Hippocampal formation (tissue), 2 donors: ENCODE results near the gene INPP5E.

Source experiments
- DNase-seq, 2 donors: peaks; one replicate each; lab custom pipeline; 2025; lab: John Stamatoyannopoulos, UW

INPP5E gene

GRCh38 chr9:136447173-136447778, 7.6 kb upstream of the INPP5E start:
- no peak for DNase-seq

GRCh38 chr9:136445799-136446198, 6.2 kb upstream of the INPP5E start:
- no peak for DNase-seq

GRCh38 chr9:136444102-136444501, 4.5 kb upstream of the INPP5E start:
- no peak for DNase-seq

GRCh38 chr9:136443687-136444086, 4.0 kb upstream of the INPP5E start:
- no peak for DNase-seq

GRCh38 chr9:136443087-136443486, 3.4 kb upstream of the INPP5E start:
- no peak for DNase-seq

GRCh38 chr9:136442265-136442664, 2.6 kb upstream of the INPP5E start:
- DNase-seq: no peak

GRCh38 chr9:136441681-136442245, 2.1 kb upstream of the INPP5E start:
- DNase-seq: no peak

GRCh38 chr9:136441191-136441680, 1.6 kb upstream of the INPP5E start:
- DNase-seq: no peak

- DNase-seq: no peak
Measured at GRCh38 chr9:136438548-136439480, 831 bp downstream of the INPP5E start.

GRCh38 chr9:136437839-136438547, 1.7 kb downstream of the INPP5E start:
- no peak for DNase-seq

GRCh38 chr9:136437430-136437829, 2.2 kb downstream of the INPP5E start:
- no peak for DNase-seq

GRCh38 chr9:136436055-136436634, 3.5 kb downstream of the INPP5E start:
- no peak for DNase-seq

GRCh38 chr9:136434580-136435169, 5.0 kb downstream of the INPP5E start:
- no peak for DNase-seq

- no peak for DNase-seq
Measured at GRCh38 chr9:136433849-136434579, 5.6 kb downstream of the INPP5E start.

GRCh38 chr9:136433043-136433715, 6.5 kb downstream of the INPP5E start:
- no peak for DNase-seq

GRCh38 chr9:136432591-136432990, 7.1 kb downstream of the INPP5E start:
- DNase-seq: no peak

GRCh38 chr9:136431782-136432350, 7.8 kb downstream of the INPP5E start:
- DNase-seq: no peak

GRCh38 chr9:136430588-136431234, 8.9 kb downstream of the INPP5E start:
- DNase-seq: no peak
